MM.1S (cell line): ENCODE data around the gene ZNF593.

Experiments used
- DNase-seq: peaks from one replicate; pipeline ENCODE4 v3.0.0-alpha.2; 2015
- H2AFZ ChIP-seq: fragments of 300-600 bp; sonication (generic); 2 replicates; pipeline ENCODE4 v1.6.0; 2016; ENCODE audit warnings: antibody characterized with exemption, low read length
- H3F3A ChIP-seq: fragments of 300-600 bp; sonication (generic); 2 replicates; pipeline ENCODE4 v1.6.1; 2016; ENCODE audit warnings: mild to moderate bottlenecking, antibody characterized with exemption, low read length, moderate library complexity, mixed read lengths; ENCODE audit not compliant: insufficient read depth
- H3K27ac ChIP-seq: fragments of 300-600 bp; sonication (generic); 2 replicates; pipeline ENCODE4 v1.5.1; 2016; ENCODE audit warnings: mild to moderate bottlenecking, low read length
- H3K27me3 ChIP-seq: fragments of 300-600 bp; sonication (generic); replicated peaks from 2 replicates; pipeline ENCODE4 v1.6.0; 2016; ENCODE audit warnings: low read length; ENCODE audit not compliant: insufficient read depth
- H3K36me3 ChIP-seq: fragments of 300-600 bp; sonication (generic); replicated peaks from 2 replicates; pipeline ENCODE4 v1.6.1; 2016; ENCODE audit warnings: mild to moderate bottlenecking, low read length, mixed read lengths; ENCODE audit not compliant: insufficient read depth
- H3K4me1 ChIP-seq: fragments of 300-600 bp; sonication (generic); 2 replicates; pipeline ENCODE4 v1.6.1; 2016; ENCODE audit warnings: low read length, mixed read lengths
- H3K4me2 ChIP-seq: fragments of 300-600 bp; sonication (generic); 2 replicates; pipeline ENCODE4 v1.6.0; 2016; ENCODE audit warnings: low read depth, low read length
- H3K4me3 ChIP-seq: fragments of 300-600 bp; sonication (generic); 2 replicates; pipeline ENCODE4 v1.5.1; 2016; ENCODE audit warnings: low read length, mixed read lengths
- H3K79me2 ChIP-seq: fragments of 300-600 bp; sonication (generic); 2 replicates; pipeline ENCODE4 v1.6.1; 2016; ENCODE audit warnings: mixed run types, low read length, mixed read lengths
- H3K9ac ChIP-seq: fragments of 300-600 bp; sonication (generic); 2 replicates; pipeline ENCODE4 v1.6.1; 2016; ENCODE audit warnings: low read length, mixed read lengths
- H3K9me2 ChIP-seq: fragments of 300-600 bp; sonication (generic); replicated peaks from 2 replicates; pipeline ENCODE4 v1.6.1; 2016; ENCODE audit warnings: mild to moderate bottlenecking, low read length, mixed read lengths; ENCODE audit not compliant: insufficient read depth
- H3K9me3 ChIP-seq: fragments of 300-600 bp; sonication (generic); replicated peaks from 2 replicates; pipeline ENCODE4 v1.6.1; 2016; ENCODE audit warnings: mild to moderate bottlenecking, low read length, mixed read lengths; ENCODE audit not compliant: insufficient read depth
- H4K20me1 ChIP-seq: fragments of 300-600 bp; sonication (generic); 2 replicates; pipeline ENCODE4 v1.6.1; 2016; ENCODE audit warnings: mild to moderate bottlenecking, low read length, moderate library complexity, mixed read lengths; ENCODE audit not compliant: insufficient read depth
- CTCF ChIP-seq: fragments of 300-600 bp; sonication (generic); IDR thresholded peaks from 2 replicates; pipeline ENCODE4 v1.5.1; 2016; ENCODE audit warnings: antibody characterized with exemption, low read length, mixed read lengths
- EZH2 ChIP-seq: fragments of 300-600 bp; sonication (generic); optimal IDR thresholded peaks from 2 replicates; pipeline ENCODE3; 2017; ENCODE audit warnings: low read depth, mild to moderate bottlenecking, antibody characterized with exemption, low read length, mixed read lengths
- EZH2phosphoT487 ChIP-seq: fragments of 300-600 bp; sonication (generic); IDR thresholded peaks from 2 replicates; pipeline ENCODE4 v1.6.1; 2018; ENCODE audit warnings: antibody characterized with exemption, low read length

The ZNF593 gene

GRCh38 chr1:26213335-26213905 is 43.7 kb downstream of the ZNF593 start:
- Histone ChIP-seq H4K20me1 (no peaks in the 10 kb centered on the region), H3K4me2 (no peak overlapping the region), H3K79me2 (no peaks in the 10 kb centered on the region), H3K4me1 (no peaks in the 10 kb centered on the region), H3K9me2 (no peaks in the 10 kb centered on the region), H3K4me3 (no peak overlapping the region), H3K27ac (no peak overlapping the region), H2AFZ (no peak overlapping the region), H3K9ac (no peak overlapping the region), H3K9me3 (no peaks in the 10 kb centered on the region), H3K36me3 (no peaks in the 10 kb centered on the region), H3K27me3 (no peaks in the 10 kb centered on the region), H3F3A (no peaks in the 10 kb centered on the region)
- no peak for DNase-seq
- TF ChIP-seq CTCF (no peak), EZH2 (no peak), EZH2phosphoT487 (no peak)

- Histone ChIP-seq H2AFZ (no peak overlapping the region), H3K27ac (no peak overlapping the region), H3K4me3 (no peak overlapping the region), H3K4me1 (no peaks in the 10 kb centered on the region), H3K9me2 (no peaks in the 10 kb centered on the region), H3K27me3 (no peaks in the 10 kb centered on the region), H3K79me2 (no peaks in the 10 kb centered on the region), H3K36me3 (no peaks in the 10 kb centered on the region), H3K9me3 (no peaks in the 10 kb centered on the region), H3K9ac (no peak overlapping the region), H4K20me1 (no peaks in the 10 kb centered on the region), H3F3A (no peaks in the 10 kb centered on the region), H3K4me2 (no peak overlapping the region)
- TF ChIP-seq EZH2 = no peak
- no peak for DNase-seq
Measured at GRCh38 chr1:26215246-26215645, 45.5 kb downstream of the ZNF593 start.

- Histone ChIP-seq H3K4me3 (no peak overlapping the region), H3K36me3 (no peaks in the 10 kb centered on the region), H3K4me2 (no peak overlapping the region), H3K9ac (no peak overlapping the region), H2AFZ (no peak overlapping the region), H3K27ac (no peak overlapping the region), H3F3A (no peaks in the 10 kb centered on the region), H4K20me1 (no peaks in the 10 kb centered on the region), H3K79me2 (no peaks in the 10 kb centered on the region), H3K4me1 (no peaks in the 10 kb centered on the region), H3K9me2 (no peaks in the 10 kb centered on the region), H3K9me3 (no peaks in the 10 kb centered on the region), H3K27me3 (no peaks in the 10 kb centered on the region)
- TF ChIP-seq EZH2 (no peak), CTCF (no peak), EZH2phosphoT487 (no peak)
- no peak for DNase-seq
Measured at GRCh38 chr1:26218906-26219494, 49.3 kb downstream of the ZNF593 start.
